Measurements from ENCODE around the gene ANO10.
"Not testable (repeated sequence)": the region's sequence is repeated elsewhere in the genome, so short reads cannot be mapped to it uniquely, and the experiment has no call there.

ANO10 gene

DNA sequence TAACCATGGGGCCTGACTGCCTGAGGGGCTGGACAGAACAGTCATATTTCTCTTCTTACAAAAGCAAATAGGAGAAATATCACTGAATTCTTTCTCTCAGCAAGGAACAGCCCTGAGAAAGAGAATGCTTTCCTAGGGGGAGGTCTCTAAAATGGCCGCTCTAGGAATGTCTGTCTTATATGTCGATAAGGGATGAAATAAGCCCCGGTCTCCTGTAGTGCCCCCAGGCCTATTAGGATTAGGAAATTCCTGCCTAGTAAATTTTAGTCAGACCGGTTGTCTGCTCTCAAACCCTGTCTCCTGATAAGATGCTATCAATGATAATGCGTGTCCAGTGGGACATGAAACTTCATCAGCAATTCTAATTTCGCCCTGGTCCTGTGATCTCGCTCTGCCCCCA lies 103.3 kb downstream of the ANO10 start:
- not testable (repeated sequence) for DNase-seq (ENCODE audit: low read depth in 3 of 3)

DNA sequence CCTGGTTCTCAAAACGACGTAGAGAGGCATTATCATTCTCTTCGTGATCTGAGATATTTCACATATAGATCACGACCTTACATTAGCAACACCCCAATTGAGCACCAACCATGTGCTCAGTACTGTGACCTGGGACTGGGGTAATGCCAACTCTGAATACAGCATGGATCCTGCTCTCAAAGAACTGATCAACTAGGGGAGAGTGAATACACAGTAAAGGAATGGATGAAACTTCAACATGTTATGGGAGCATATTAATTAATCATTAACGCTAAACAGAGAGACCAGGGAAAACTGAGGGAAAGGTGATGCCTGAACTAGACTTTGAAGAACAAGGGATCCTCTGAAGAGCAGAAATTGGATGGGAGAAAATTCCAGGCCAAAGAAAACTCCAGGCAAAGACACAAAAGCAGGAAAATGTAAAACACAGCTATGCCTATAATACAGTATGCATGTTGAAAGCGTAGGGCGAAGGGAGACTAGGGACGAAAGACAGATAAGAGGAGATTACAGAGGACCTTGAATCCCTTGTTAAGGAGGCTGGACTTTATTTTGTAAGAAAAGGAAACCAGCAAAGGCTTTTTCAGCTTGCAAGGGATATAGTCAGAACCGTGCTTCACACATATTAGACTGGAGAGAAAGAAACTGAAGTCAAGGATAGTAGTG lies 105.7 kb downstream of the ANO10 start:
- no peak for DNase-seq (ENCODE audit: low read depth in 3 of 3)

DNA sequence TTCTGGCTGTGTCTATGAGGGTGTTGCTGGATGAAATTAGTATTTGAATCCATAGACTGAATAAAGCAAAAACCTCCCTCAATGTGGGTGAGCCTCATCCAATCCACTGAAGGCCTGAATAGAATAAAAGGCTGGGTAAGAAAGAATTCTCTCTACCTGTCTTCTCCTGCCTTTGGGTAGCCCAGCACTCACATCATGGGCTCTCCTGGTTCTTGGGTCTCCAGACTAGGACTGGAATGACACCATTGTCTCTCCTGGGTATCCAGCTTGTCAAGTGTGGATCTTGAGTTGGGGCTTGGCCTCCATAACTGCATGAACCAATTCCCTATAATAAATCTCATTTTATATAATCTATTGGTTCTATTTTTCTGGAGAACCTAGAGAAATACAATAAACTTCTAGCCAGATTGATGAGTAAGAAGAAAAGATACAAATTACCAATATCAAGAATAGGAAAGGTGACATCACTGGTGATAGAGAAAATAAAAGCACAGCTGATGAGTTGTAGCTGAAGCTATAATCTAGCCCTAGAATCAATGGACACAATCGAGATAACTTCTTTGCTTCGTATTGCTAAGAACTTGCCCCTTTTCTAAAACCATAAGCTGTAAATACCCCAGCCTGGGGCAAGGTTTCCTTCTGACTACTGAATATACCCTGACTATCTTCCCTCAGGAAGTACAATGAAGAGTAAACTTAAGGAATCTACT lies 106.4 kb downstream of the ANO10 start:
- DNase-seq (ENCODE audit: low read depth in 3 of 3) = no peak

DNA sequence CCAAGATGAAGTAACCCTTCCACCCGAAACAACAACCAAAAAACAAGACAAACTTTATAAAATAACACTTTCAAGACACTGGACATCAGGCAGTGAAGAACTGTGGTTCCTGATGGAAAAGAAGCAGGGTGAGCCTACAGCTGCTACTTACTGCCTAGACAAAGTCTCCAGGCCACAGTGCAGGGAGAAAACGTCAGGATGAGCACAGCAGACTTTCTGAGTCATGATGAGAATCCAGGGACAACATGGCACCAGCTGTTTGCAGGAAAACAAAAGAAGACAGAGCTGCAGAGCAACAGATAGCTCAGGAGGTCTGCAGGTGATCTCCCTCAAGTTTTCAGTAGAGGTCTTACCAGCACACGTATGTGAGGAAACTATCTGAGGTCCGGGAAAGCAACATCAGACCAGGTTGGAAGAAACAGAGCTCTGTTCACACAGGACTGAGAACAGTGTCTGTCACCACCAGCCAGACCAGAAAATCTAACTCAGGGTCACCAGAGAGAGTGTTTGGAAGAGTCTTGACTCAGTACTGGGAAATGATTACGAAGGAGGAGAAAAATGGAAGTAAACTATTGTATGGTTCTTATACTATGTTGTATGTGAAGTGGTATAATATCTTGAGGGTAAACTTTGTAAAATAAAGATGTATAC lies 108.9 kb downstream of the ANO10 start:
- no peak for DNase-seq (ENCODE audit: low read depth in 3 of 3)

DNA sequence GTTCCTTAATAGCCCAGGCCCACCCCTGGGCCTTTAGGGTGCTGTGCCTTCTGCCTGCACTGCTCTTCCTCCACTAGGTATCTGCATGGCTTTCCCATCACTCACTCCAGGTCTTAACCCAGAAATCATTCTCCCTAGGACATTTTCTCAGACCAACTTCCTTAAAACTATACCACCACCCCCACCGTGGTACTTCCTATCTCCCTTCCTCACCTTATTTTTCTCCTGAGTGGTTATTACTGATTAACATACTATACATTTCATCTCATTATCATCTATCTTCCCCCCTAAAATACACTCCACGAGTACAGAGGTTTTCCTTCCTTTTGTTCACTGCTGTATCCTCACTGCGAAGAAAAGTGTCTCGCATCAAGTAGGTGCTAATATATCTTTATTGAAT lies 115.2 kb downstream of the ANO10 start:
- no peak for DNase-seq (ENCODE audit: low read depth in 3 of 3)

DNA sequence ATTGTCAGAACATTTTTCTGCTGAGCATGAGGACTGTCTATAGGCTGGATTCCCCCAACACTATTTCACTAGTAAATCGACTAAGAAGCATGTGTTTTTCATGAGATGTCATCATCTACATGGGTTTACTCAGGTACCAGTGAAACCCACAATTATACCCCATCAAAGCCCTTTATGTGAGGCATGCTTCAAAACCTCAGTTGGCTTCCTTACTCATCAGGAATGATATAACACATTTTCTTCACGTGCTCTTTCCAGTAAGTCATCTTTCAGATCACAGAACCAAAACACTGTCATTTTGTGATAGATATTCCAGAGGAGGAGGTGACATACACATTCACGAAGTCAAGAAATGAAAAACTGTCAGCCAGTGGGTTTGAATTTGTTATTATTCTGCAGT lies 116.5 kb downstream of the ANO10 start:
- DNase-seq (ENCODE audit: low read depth in 3 of 3) = no peak

DNA sequence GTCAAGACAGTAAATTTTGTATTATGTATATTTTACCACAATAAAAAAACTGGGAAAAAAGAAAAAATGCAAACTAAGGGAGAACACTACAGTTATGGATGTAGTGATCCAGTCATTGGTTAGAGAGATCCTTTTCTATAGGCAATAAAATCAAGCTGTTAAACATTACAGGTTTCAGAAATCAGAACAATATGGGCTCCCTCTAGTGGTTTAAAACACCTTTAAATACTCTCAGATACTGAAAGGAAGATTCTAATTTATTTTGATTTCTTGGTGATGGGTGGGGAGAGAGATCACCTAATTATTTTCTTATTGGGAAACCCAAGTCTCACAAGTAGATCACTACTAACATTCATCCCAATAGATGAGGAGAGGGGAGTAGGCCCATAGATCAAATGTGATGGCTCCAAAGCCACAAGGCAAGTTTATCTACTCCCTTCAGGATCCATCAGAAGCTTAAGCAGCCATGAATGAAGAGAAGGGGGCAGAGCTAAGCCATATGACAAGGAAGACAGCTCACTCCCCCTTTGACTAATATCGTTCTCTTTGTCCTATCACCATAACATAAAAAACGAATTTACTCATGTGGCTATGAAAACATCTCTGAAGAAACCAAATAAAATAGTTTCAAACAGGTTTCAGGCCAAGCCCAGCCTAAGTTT lies 118.6 kb downstream of the ANO10 start:
- no peak for DNase-seq (ENCODE audit: low read depth in 3 of 3)

DNA sequence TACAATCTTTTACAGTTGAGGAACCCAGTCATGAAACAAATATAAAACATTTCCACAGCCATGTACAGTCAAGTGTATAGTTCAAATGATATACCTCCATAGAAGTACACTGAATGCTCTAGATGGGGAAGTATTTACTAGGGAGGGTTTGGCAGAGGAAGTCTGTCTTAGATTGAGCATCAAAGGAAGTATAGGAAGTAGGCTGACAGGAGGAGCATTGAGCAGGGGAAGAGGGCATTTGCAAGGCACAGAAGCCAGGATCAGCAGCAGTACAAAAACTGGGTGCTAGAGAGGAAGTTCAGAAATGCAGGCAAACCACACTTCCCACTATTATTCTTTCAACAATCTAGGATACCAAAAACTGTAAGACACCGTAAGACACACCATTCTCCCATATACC lies 122.6 kb downstream of the ANO10 start:
- DNase-seq (ENCODE audit: low read depth in 3 of 3) = no peak

DNA sequence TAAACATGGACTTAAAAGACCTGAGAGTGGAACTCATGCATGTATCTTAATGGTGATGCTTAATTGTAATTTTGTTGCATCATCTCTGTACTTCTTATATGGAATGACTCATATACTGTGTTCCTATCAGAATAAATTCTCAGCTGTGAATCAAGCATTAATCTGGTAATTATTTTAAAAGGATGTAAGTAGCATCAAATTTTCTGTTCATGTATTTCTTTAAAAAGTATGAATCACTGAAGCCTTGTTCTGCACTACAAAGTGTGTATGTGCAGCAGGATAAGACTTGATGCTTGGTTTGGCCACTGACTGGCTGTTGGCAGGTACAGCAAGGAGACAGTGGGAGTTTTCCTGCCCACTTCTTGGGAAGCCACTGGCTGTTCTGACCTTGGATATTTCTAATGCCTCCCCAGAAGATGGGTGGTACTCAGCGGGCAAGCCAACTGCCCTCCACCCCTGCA lies 123.9 kb downstream of the ANO10 start:
- DNase-seq (ENCODE audit: low read depth in 3 of 3) = no peak

DNA sequence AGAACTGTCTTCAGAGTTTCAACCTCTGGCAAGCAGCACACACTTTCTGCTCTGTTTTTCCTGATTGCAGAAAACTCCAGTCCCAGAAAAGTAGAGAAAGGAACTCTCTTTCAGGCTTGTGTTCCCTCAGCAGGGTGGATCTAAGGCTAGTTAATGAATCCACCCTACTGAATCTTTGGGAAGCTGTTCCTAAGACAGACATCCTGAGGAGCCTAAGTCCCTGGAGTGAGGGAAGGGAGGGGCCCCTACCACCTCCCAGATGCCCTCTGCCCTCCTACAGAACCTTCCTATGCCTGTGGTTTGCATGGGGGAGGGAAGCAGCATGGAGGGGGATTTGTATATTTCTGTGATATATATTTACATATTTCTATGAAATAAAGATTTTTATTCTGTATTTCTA lies 124.4 kb downstream of the ANO10 start:
- no peak for DNase-seq (ENCODE audit: low read depth in 3 of 3)

DNA sequence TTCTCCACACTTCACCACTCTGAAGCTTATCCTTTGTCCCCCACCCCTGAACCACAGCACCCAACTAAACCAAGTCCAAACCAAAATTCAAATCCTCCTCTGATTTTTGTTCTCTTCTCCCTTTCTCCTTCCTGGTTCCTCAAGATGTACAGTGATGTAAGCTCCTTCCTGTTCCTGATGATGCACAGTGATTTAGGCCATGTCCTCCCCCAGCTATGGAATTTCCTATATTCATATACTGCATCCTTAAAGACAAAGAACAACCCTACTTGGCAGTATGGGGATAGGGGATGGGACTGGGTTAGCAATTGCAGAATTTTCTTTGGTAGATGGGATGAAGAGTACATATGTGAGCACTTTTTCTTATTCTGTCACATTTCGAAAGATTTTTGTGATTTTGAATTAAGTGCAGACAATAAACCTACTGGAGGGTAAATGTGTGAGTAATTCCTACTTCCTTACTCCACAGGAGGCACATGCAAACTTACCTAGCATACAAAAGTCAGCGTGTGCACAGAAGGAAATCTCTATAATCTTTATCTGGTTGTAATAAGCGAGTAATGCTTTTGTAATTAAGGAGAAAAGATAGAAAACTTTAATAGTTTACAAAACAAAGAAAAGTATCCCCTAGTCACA lies 125.0 kb downstream of the ANO10 start:
- no peak for DNase-seq (ENCODE audit: low read depth in 3 of 3)

DNA sequence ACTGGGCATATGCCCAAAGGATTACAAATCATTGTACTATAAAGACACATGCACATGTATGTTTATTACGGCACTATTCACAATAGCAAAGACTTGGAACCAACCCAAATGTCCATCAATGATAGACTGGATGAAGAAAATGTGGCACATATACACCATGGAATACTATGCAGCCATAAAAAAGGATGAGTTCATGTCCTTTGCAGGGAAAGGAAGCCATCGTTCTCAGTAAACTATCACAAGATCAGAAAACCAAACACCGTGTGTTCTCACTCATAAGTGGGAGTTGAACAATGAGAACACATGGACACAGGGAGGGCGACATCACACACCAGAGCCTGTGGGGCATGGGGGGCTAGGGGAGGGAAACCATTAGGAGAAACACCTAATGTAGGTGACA lies 128.9 kb downstream of the ANO10 start:
- DNase-seq (ENCODE audit: low read depth in 3 of 3) = not testable (repeated sequence)

DNA sequence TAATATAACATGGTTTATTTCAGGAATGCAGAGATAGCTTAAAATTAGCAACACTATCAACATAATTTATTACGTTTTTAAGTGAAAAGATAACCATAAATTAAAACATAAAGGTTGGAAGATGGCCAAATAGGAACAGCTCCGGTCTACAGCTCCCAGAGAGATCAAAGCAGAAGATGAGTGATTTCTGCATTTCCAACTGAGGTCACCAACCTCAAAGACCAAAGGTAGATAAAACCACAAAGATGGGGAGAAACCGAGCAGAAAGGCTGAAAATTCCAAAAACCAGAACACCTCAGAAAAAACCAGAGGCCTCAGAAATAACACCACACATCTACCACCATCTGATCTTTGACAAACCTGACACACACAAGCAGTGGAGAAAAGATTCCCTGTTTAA lies 130.0 kb downstream of the ANO10 start:
- not testable (repeated sequence) for DNase-seq (ENCODE audit: low read depth in 3 of 3)

DNA sequence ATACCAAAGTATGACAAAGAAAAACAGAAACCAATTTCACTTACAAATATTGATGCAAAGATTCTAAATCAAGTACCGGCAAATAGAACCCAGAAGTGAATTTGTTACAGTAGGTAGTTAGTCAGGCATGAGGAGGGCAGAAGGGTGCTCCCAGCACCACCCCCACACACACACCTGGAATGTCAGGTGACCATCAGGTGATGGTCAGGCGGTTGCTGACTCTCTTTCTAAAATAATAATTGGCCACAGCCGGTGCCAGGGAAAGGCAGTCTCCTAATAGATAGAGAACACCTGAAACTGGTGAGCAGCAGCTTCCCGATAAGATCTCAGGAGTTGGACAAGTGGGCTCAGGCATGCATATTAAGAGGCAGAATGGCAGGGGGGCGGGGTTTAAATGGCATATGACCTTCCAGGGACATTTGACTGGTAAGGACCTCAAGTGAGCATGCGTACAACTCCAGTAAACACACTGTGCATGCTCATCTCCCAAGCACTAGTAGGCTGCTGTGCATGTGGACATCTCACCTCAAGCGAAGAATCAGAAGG lies 131.1 kb downstream of the ANO10 start:
- DNase-seq (ENCODE audit: low read depth in 3 of 3) = no peak

DNA sequence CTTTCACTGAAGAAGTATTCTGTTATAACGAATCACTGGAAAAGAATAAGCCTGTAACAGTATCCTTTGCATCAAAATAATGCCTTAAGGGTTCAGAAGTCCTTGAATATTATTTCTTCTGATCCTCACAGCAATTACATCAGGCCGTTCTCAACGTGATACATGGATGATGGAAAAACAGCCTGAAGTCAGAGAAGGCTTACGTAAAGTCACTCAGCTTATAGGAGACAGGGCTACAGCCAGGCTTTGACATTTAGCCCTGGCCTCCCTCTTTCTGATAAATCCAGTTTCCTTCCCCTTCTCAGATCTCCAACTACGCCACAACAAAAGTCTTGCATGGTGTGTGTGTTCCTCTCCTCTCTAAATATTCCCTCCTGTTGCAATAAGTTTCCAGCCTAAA lies 131.9 kb downstream of the ANO10 start:
- no peak for DNase-seq (ENCODE audit: low read depth in 3 of 3)

DNA sequence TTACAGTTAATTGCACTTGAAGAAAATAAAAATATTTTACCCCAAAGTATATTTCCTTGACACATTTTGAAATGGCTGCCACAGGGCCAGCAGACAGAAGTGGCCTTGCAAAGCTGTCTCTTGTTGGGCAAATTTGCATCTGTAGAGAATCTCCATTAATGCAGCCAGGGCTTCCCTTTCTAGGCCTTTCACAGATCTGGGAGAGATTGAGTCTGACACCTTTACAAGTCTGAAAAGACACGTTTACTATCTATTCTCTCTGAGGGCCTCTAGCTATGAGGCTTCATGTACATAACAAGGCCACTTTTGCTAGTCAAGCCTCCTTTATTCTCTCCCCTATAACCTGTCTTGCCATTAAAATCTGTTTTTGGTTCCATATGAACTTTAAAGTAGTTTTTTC lies 135.9 kb downstream of the ANO10 start:
- no peak for DNase-seq (ENCODE audit: low read depth in 3 of 3)

DNA sequence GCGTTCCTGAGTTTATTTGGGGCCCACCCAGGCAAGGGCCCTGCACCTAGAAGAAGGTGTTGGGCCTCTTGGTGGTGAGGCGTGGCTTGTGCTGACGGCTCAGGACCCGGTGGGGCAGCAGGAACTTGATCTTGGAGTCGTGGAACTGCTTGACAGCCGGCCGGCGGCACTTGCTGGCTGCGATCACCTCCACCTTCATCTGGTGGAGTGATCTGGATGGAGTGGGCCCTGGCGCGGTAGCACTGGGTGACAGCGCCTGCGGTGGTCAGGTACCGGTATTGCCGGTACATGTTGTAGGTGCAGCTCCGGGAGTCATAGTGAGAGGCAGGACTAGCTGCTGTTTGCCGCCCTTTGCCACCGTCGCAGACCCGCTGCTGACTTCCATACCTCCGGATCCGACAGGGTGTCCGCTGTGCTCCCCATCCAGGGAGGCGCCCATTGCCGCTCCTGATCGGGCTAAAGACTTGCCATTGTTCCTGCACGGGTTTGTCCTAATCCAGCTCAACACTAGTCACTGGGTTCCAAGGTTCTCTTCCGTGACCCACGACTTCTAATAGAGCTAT lies 136.8 kb downstream of the ANO10 start:
- no peak for DNase-seq (ENCODE audit: low read depth in 3 of 3)

DNA sequence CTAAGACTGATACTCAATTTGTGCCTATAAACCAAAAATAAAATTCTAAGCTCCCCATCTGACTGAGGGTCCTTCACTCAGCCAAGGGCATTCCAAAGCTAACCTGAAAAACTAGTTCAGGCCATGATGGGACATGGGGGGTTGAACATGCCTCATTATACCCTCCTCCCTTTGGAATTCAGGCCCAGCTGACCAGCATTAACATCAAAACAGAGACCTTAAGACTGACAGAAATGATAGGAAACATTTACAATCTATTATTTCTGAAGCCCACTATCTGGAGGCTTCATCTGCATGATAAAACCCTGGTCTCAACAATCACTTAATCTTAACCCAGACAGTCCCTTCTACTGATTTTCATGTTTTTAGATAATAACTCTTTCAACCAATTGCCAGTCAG lies 140.4 kb downstream of the ANO10 start:
- no peak for DNase-seq (ENCODE audit: low read depth in 3 of 3)

DNA sequence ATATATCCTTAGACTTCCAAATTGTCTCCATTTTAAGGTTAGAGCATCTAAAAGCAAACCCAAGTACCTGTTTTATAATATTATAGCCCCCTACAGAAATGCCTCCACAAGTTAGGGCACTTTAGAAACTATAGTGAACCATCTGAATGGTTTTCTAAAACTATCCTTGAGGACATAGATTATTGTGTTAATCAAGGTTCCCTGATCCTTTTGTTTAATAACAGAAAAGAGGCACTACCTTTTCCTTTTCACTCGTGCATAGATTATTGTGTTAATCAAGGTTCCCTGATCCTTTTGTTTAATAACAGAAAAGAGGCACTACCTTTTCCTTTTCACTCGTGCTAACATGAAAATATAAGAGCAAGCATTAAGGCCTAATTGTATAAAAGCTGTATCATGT lies 143.0 kb downstream of the ANO10 start:
- not testable (repeated sequence) for DNase-seq (ENCODE audit: low read depth in 3 of 3)

DNA sequence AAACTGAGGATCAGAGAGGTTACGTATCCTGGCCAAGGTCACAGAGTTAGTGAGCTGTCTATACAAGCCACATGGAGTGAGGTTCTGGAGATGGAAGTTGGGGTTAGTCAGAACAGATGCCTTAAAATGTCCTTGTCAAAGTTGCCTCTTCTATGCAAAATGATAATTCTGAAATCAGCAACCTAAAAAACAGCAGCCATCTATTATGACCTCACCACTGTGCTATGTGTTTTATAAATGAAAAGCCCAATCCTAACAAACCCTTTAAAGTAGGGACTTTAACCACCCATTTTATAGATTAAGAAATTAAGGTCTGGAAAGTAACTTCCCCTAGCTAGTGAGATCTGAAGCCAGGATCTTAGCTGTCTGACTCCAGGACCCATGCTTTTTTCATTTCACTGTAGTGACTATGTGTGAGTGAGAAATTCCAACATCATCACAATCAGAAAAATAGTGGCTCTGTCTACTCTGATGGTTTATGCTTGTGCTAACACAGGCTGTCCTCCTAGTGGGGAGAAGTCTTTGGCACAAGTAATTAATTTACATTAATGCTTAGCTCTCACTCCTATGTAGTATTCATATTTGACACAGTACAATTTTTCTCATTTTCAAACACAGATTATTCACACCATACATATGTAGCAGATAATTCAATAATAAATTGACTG lies 143.6 kb downstream of the ANO10 start:
- DNase-seq (ENCODE audit: low read depth in 3 of 3) = no peak

DNA sequence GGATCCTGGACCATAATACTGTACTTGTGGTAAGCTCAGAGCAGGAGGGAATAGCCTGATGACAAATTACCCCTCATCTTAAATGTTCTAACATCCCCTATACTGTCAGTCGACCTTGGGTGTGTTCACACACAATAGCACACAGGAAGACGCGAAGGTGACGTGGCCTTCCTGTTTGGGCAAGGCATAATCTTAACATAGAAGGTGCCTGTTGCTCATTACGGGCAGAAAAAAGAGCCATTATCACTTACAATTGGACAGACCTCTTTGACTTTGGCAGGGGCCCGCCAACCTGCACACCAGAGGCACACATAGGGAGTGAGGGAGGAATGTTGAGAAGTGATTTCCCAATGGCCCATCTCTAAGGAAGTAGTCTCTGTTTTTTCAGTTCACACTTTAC lies 144.2 kb downstream of the ANO10 start:
- DNase-seq (ENCODE audit: low read depth in 3 of 3) = peak in 2 of 3 donors; percentile 30

All from stimulated activated CD4-positive, alpha-beta T cell treated with anti-CD3 and anti-CD28 coated beads, TNF-alpha, amount 100 ng/mL, for 48 hours (primary cell).